Prostate gland (tissue), 2 donors: ENCODE measurements around the gene TDRD10.

Source experiments
- POLR2A ChIP-seq: fragments of 450-650 bp; IDR thresholded peaks from one replicate; pipeline ENCODE4 v1.6.1; 2016; ENCODE audit warnings: antibody characterized with exemption, mild to moderate bottlenecking
- POLR2AphosphoS5 ChIP-seq: sonication (generic); formaldehyde crosslinking; IDR thresholded peaks from one replicate; pipeline ENCODE4 v1.6.1; 2017; ENCODE audit warnings: antibody characterized with exemption
- TF ChIP-seq, protein P1 (sequence below), 4 experiments: fragments of 200-600 bp in 2 of 4; fragments of 450-650 bp in 2 of 4; sonication (generic) in 2 of 4; IDR thresholded peaks; 1 replicate in 3 of 4; 2 replicates in 1 of 4; pipeline ENCODE4 v1.5.1; 2016 to 2019; ENCODE audit warnings: antibody characterized with exemption in 4 of 4, mild to moderate bottlenecking in 2 of 4, moderate library complexity in 2 of 4

DNA sequence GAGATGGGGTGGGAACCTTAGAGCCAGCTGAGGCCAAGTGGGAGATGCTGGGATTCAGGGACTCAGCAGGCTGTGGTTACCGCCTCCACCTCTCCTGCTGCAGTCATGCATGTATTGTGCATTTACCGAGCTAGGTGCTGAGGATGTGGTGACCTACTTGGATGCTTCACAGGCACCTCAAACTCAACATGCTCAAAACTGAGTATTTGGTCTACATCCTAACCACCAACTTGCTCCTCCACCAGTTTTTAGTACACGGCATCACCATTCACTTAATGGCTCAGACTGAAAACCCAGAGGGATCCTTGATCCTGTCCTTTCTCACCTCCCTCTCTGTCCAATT lies 71.1 kb downstream of the TDRD10 start:
- TF ChIP-seq, protein P1, sequence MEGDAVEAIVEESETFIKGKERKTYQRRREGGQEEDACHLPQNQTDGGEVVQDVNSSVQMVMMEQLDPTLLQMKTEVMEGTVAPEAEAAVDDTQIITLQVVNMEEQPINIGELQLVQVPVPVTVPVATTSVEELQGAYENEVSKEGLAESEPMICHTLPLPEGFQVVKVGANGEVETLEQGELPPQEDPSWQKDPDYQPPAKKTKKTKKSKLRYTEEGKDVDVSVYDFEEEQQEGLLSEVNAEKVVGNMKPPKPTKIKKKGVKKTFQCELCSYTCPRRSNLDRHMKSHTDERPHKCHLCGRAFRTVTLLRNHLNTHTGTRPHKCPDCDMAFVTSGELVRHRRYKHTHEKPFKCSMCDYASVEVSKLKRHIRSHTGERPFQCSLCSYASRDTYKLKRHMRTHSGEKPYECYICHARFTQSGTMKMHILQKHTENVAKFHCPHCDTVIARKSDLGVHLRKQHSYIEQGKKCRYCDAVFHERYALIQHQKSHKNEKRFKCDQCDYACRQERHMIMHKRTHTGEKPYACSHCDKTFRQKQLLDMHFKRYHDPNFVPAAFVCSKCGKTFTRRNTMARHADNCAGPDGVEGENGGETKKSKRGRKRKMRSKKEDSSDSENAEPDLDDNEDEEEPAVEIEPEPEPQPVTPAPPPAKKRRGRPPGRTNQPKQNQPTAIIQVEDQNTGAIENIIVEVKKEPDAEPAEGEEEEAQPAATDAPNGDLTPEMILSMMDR (IDR thresholded peaks at IDR 0.05), result no peak
- no peak for TF ChIP-seq POLR2A
- no peak for TF ChIP-seq POLR2AphosphoS5
